Adrenal gland (tissue), 12 donors: Measurements from ENCODE around the gene PCDHB3. TPM values are rescaled to one million over a fixed set of nuclear protein-coding genes. Genes with fewer than 3 reads are reported as not detected.
"Not testable (repeated sequence)": the region's sequence is repeated elsewhere in the genome, so short reads cannot be mapped to it uniquely, and the experiment has no call there.

ENCODE experiments used
- DNase-seq, 7 donors: peaks; one replicate each; pipeline ENCODE4 v3.0.0-alpha.2; 2019 to 2020
- H3K27ac ChIP-seq, 5 donors: fragments of 200-600 bp; sonication (generic) in 4 of 5; 1 replicate in 3 of 5; 2 replicates in 2 of 5; pipeline versions ENCODE4 v1.5.1 to v1.8.0; 2016 to 2020; ENCODE audit warnings: mild to moderate bottlenecking in 1 of 5
- H3K27me3 ChIP-seq: fragments of 200-600 bp; 2 replicates; pipeline ENCODE4 v1.8.0; 2021
- H3K36me3 ChIP-seq, 2 donors: fragments of 200-600 bp; replicated peaks in 1 of 2; 1 replicate in 1 of 2; 2 replicates in 1 of 2; pipeline versions ENCODE4 v1.5.1 to v1.8.0; 2018 to 2022
- H3K4me1 ChIP-seq, 2 donors: fragments of 200-600 bp; replicated peaks in 1 of 2; 1 replicate in 1 of 2; 2 replicates in 1 of 2; pipeline versions ENCODE4 v1.5.1 to v1.8.0; 2018 to 2021
- H3K4me3 ChIP-seq, 4 donors: fragments of 200-600 bp; sonication (generic) in 3 of 4; one replicate each; pipeline ENCODE4 v1.5.1; 2016 to 2018
- H3K9me3 ChIP-seq, 3 donors: fragments of 200-600 bp; sonication (generic) in 1 of 3; replicated peaks in 1 of 3; 1 replicate in 2 of 3; 2 replicates in 1 of 3; pipeline versions ENCODE4 v1.5.1 to v1.8.0; 2016 to 2021
- CTCF ChIP-seq, 6 experiments: fragments of 450-650 bp in 4 of 6; fragments of 200-600 bp in 2 of 6; sonication (generic) in 1 of 6; IDR thresholded peaks; 1 replicate in 5 of 6; 2 replicates in 1 of 6; pipeline versions ENCODE4 v1.5.1 to v1.8.0; 2016 to 2021; ENCODE audit warnings: antibody characterized with exemption in 6 of 6, mild to moderate bottlenecking in 2 of 6, moderate library complexity in 1 of 6
- POLR2A ChIP-seq, 2 donors: fragments of 450-650 bp; IDR thresholded peaks; one replicate each; pipeline ENCODE4 v1.6.1; 2017; ENCODE audit warnings: antibody characterized with exemption in 2 of 2, mild to moderate bottlenecking in 2 of 2, moderate library complexity in 1 of 2
- WGBS, 4 donors: extraction: QIAGEN DNeasy Blood & Tissue Kit in 2 of 4; methylation state at CpG; one replicate each; pipeline versions ENCODE4 v1.1.5 to v1.1.7; 2013 to 2017; 5-methylcytosine and 5-hydroxymethylcytosine counted together
- intact Hi-C, 2 donors: fragments of 100-400 bp; cut with DNase I; formaldehyde crosslinking; loops; one replicate each; pipeline versions ENCODE4 v1.14.1 to v1.15.0; 2022 to 2023
- polyA plus RNA-seq, 3 donors: library from polyadenylated mRNA; stranded (reverse); fragments of 200-250 nt in 2 of 3; fragments of 350-450 nt in 1 of 3; fragmentation: Illumina TruSeq in 1 of 3; extraction: RNeasy Lipid Tissue Mini Kit (QIAGEN cat#74804) in 1 of 3; gene quantifications; one replicate each; pipeline ENCODE4 v1.2.3, GENCODE V29; 2013 to 2014
- total RNA-seq, 9 donors: library from RNA; depleted of rRNA in 4 of 9; stranded (reverse); fragments of >200 nt in 4 of 9; fragments of 120-200 nt in 1 of 9; fragmentation: NEBNext Ultra II Directional in 1 of 9; extraction: Animal tissue kit (Norgen Biotek cat#: 25700) in 1 of 9; gene quantifications; one replicate each; pipeline versions ENCODE4 v1.1.0 to v1.2.4, GENCODE V29; 2013 to 2023
- donor health status: healthy with polysubstance abuse.
- donor health status: Bipolar disorder and iron deficiency.
- donor health status: DM: yes; HTN: yes; CAD: no.
- donor health status: DM: no; HTN: no; CAD: no.
- donor health status: DM: no; HTN: no; CAD: no.
- donor health status: DM: yes; HTN: yes; CAD: no.

Gene PCDHB3
- total and polyA plus RNA-seq, 12 donors, result 0.20 to 2.2 (median 1.2) TPM

DNA sequence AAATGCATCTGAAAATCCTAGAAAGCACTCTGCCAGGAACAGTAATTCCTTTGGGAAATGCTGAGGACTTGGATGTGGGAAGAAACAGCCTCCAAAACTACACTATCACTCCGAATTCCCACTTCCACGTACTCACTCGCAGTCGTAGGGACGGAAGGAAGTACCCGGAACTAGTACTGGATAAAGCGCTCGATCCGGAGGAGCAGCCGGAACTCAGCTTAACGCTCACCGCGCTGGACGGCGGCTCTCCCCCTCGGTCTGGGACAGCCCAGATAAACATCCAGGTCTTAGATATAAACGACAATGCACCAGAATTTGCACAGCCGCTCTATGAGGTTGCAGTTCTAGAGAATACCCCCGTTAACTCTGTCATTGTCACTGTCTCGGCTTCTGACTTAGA is 786 bp downstream of the PCDHB3 start:
- Histone ChIP-seq H3K36me3 (no peaks in the 10 kb centered on the region), H3K4me3 (no peak overlapping the region), H3K27ac (no peak overlapping the region), H3K4me1 (no peaks in the 10 kb centered on the region), H3K9me3 (no peaks in the 10 kb centered on the region), H3K27me3 (no peaks in the 10 kb centered on the region)
- 30 to 57% (median 45%) methylated on average over 17 to 20 of the region's 20 CpGs for WGBS, 4 donors
- intact Hi-C loops, result no loop called here
- no peak for DNase-seq
- TF ChIP-seq POLR2A (IDR thresholded peaks at IDR 0.05), result no peak
- TF ChIP-seq CTCF (IDR thresholded peaks at IDR 0.05), result no peak

DNA sequence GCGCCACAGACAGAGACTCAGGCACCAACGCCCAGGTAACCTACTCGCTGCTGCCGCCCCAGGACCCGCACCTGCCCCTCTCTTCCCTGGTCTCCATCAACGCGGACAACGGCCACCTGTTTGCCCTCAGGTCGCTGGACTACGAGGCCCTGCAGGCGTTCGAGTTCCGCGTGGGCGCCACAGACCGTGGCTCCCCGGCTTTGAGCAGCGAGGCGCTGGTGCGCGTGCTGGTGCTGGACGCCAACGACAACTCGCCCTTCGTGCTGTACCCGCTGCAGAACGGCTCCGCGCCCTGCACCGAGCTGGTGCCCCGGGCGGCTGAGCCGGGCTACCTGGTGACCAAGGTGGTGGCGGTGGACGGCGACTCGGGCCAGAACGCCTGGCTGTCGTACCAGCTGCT is 1.8 kb downstream of the PCDHB3 start:
- H3K27me3 ChIP-seq, H3K4me3 ChIP-seq, intact Hi-C loops, DNase-seq, H3K4me1 ChIP-seq, H3K36me3 ChIP-seq, H3K27ac ChIP-seq, H3K9me3 ChIP-seq: not testable (repeated sequence)
- 29 to 50% (median 38%) methylated on average over 6 to 39 of the region's 39 CpGs for WGBS, 4 donors

DNA sequence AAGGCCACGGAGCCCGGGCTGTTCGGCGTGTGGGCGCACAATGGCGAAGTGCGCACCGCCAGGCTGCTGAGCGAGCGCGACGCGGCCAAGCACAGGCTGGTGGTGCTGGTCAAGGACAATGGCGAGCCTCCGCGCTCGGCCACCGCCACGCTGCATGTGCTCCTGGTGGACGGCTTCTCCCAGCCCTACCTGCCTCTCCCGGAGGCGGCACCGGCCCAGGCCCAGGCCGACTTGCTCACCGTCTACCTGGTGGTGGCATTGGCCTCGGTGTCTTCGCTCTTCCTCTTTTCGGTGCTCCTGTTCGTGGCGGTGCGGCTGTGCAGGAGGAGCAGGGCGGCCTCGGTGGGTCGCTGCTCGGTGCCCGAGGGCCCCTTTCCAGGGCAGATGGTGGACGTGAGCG is 2.2 kb downstream of the PCDHB3 start:
- DNase-seq, result not testable (repeated sequence)

DNA sequence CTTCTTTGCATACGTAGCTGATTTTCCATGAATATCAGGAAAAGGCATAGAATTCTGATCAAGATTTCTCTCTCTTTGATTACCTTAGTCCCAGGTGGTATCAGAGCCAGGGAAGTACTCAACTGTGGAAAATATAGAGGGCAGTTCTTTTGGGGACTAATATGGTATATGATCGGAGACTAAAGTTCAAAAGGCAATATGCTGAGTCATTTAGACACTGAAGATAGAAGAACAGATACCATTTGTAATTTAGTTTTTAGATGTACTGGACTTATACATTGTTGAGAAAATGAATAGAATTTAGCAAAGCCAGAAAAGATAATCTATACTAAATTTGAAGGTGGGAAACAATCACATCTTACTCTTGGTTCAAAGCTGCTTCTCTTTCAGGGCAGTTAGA is 5.1 kb downstream of the PCDHB3 start:
- H3K27me3 ChIP-seq, result no peaks in the 10 kb centered on the region
- H3K4me3 ChIP-seq, result no peak overlapping the region
- no peak for TF ChIP-seq CTCF (IDR thresholded peaks at IDR 0.05)
- TF ChIP-seq POLR2A (IDR thresholded peaks at IDR 0.05), result no peak
- intact Hi-C loops, result no loop called here
- H3K9me3 ChIP-seq, result no peaks in the 10 kb centered on the region
- H3K36me3 ChIP-seq, result no peaks in the 10 kb centered on the region
- no peaks in the 10 kb centered on the region for H3K4me1 ChIP-seq
- DNase-seq, result no peak
- WGBS, 4 donors, result 58 to 80% (median 68%) methylated on average over 2 of the region's 2 CpGs
- H3K27ac ChIP-seq, result no peak overlapping the region

More for the DNA sequence above, 2.2 kb downstream of the PCDHB3 start:
- H3K36me3 ChIP-seq, intact Hi-C loops, H3K9me3 ChIP-seq, H3K4me1 ChIP-seq, H3K4me3 ChIP-seq, H3K27me3 ChIP-seq, H3K27ac ChIP-seq: not testable (repeated sequence)
- WGBS, 4 donors, result 23 to 32% (median 30%) methylated on average over 10 to 29 of the region's 38 CpGs; no CpG with 5 or more reads in 1 of the 4 donors

DNA sequence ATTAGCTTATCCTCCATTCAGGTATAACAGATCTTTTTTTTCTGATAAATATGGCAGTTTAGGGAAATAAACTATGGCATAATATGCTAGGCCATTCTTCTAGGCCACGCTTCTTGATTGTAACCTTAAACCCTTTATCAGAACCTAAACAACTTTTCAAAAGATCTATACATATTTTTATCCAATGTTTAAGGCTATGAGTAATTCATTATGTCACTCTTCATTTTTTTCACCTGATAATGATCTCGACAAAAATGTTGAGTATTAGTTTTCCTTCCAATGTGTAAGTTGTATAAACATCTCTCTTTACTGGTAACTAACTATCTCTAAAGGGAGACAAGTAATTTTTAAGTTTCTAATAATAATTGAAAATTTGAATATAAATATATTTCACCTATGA is 19.0 kb downstream of the PCDHB3 start:
- H3K9me3 ChIP-seq, result peaks cover 0 to 7% (median 4%) of the 10 kb centered on the region in 3 donors
- H3K27me3 ChIP-seq, result peaks cover 11% of the 10 kb centered on the region
- WGBS, 4 donors, result 27 to 42% (median 38%) methylated on average over 2 of the region's 2 CpGs
- intact Hi-C loops, result no loop called here
- H3K4me3 ChIP-seq, result no peak overlapping the region
- no peaks in the 10 kb centered on the region for H3K36me3 ChIP-seq
- H3K27ac ChIP-seq, result no peak overlapping the region
- TF ChIP-seq POLR2A (IDR thresholded peaks at IDR 0.05), result no peak
- TF ChIP-seq CTCF (IDR thresholded peaks at IDR 0.05), result no peak
- no peaks in the 10 kb centered on the region for H3K4me1 ChIP-seq
- no peak for DNase-seq
